Limb (tissue), 2 donors: ENCODE data around the gene C1R.
"Not testable (repeated sequence)": the region's sequence is repeated elsewhere in the genome, so short reads cannot be mapped to it uniquely, and the experiment has no call there.

Experiments used
- DNase-seq, 2 donors: peaks; one replicate each; pipeline ENCODE4 v3.0.0-alpha.2; 2016; ENCODE audit errors: extremely low spot score in 2 of 2

The C1R gene

DNA sequence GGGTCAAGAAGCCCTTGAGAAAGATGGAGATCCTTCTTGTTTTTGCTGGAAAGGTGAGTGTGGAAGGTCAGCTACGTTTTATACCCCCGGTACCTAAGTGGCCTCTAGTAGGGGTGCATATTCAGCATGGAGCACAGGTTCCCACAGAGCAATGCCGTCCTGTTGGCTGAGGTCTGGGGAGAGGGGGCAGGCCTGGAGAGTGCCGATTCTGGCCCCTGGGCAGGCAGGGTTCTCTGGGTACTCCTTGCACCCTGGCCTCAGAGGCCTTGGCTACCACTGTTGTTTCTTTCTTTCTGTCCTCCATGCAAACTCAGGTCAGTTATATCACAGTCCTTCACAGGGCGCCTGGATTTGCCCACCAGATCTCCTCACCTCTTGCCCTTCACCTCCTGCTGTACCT, 27.9 kb upstream of the C1R start:
- no peak for DNase-seq

- DNase-seq = no peak
These were observed 26.6 kb upstream of the C1R start for GRCh38 chr12:7118881-7119280.

GRCh38 chr12:7117670-7118069, 25.4 kb upstream of the C1R start:
- no peak for DNase-seq

DNA sequence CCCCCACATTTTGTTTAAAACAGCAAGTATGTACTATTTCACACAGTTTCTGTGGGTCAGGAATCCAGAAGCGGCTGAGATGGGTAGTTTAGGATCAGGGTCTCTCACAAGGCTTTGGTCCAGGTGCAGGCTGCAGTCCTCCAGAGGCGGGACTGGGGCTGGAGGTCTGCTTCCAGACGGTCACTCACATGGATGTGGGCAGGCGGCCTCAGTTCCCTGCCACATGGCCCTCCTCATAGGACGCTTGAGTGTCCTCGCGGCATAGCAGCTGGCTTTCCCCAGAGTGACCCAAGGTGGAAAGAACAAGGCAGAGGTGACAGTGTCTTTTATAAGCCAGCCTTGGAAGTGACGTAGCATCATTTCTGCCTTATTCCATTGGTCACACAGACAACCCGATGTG, 24.7 kb upstream of the C1R start:
- DNase-seq = no peak

- DNase-seq = no peak
These were observed 24.0 kb upstream of the C1R start for GRCh38 chr12:7116196-7116595.

GRCh38 chr12:7114851-7115250, 22.6 kb upstream of the C1R start:
- no peak for DNase-seq

GRCh38 chr12:7114008-7114407, 21.8 kb upstream of the C1R start:
- DNase-seq = no peak

DNA sequence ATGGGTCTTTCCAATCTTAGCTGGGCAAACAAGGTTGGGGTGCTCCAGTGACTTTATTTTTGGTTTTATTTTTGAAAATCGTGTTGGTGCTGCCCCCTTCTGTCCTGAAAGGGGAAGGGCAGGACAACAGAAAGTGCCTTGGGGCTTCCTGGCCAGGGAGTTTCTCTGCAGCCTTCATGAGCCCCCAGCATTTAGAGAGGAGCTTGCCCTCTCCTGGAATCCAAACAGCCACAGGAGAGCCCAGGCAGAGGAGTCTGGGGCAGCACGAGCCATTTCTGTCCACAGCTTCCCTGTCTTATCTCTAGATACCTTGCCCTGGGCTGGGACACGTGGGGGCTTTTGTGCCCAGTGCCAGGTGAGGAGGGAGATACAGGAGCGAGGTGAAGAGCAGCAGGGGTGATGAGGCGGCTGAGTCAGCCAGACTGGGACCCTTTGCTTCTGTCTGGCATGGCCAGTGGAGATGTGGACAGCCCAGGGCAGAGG, 21.2 kb upstream of the C1R start:
- peak in 1 of 2 donors; percentile 34 for DNase-seq

- peak in 1 of 2 donors; percentile 15 for DNase-seq
These were observed 19.8 kb upstream of the C1R start for GRCh38 chr12:7112041-7112440.

- DNase-seq = no peak
These were observed 18.4 kb upstream of the C1R start for GRCh38 chr12:7110661-7111060.

- no peak for DNase-seq
These were observed 17.3 kb upstream of the C1R start for GRCh38 chr12:7109572-7109920.

DNA sequence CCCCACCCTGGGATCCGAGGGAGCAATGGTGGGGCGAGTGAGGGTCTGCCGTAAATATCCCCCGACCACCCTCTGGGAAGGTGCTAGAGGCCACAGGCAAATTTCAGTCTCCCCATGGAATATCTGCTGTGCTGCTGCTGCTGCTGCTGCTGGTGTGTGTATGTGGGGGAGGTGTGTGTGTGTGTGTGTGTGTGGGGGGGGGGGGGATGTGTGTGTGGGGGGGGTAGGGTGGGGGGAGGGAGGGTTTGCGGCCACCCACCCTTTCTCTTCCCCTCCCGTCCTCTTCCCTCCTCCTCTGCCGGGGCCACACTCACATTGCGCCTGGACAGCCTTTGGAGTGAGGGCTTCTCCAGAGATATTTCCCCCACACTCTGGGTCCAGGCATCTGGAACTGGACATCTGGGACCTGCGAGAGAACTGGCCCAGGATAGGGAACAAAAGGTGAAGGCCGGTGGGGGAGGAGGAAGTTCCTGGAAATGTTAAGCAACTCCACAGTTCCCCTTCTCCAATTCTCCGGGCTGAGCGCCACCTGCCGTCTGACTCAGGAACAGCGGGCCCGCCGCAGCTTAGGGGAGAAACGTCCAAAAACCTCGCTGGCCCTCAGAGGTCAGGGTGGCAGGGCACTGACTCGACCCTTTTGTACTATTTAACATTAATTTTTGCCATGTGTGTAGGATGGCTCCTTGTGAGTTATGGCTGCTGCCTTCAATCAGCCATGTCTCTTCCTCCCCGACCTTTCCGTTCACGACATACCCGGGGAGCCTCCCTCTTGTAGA, 16.7 kb upstream of the C1R start, which contains the start of gene C1RL:
TSS of gene C1RL (minus strand) at position 419 of the 776 bp plus-strand sequence. CDS start at position 385, 34 bp downstream.
- peak; percentile 80 to 92 for DNase-seq

- DNase-seq = peak; percentile 65 to 80
These were observed 16.0 kb upstream of the C1R start for GRCh38 chr12:7108003-7108795.

DNA sequence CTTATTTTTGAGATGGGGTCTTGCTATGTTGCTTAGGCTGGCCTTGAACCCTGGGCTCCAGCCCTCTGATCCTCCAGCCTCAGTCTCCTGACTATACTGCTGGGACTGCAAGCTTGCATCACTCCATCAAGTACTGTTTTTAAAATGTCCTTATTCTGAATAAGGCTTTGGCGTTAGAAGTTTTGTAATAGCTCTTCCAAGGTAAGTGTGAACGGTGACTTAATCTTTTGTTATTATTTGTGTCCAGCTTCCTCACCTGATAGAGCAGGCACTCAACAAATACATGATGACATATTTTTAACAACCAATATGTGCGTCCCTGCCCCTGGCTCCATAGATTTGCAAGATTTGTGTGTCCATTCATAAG, 15.4 kb upstream of the C1R start:
- no peak for DNase-seq

DNA sequence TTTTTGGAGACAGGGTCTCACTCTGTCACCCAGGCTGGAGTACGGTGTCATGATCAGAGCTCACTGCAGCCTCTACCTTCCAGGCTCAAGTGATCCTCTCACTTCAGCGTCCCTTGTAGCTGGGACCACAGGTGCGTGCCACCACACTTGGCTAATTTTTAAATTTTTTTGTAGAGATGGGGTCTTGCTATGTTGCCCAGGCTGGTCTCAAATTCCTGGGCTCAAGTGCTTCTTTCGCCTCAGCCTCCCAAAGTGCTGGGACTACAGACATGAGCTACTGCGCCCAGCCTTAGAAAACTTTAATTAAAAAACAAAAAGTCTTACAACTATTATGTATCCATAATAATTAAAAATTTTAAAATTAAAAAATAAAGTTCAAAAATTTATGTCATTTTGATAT, 14.9 kb upstream of the C1R start:
- not testable (repeated sequence) for DNase-seq

DNA sequence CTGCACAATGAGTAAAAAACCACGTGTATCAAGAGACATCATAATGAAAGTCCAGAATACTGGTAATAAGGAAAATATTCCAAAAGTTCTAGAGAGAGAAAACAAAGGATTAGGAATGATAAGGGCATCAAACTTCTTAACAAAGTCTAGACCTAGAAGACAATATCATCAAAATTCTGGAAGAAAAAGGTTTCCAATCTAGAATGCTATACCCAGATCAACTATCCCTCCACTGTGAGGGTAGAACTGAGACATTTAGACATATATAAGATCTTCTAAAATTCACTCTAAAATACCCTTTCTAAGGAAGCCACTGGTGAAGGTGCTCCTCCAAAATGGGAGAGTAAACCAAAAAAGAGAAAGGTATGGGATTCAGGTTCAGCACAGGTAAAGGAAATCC, 13.8 kb upstream of the C1R start:
- DNase-seq = no peak

DNA sequence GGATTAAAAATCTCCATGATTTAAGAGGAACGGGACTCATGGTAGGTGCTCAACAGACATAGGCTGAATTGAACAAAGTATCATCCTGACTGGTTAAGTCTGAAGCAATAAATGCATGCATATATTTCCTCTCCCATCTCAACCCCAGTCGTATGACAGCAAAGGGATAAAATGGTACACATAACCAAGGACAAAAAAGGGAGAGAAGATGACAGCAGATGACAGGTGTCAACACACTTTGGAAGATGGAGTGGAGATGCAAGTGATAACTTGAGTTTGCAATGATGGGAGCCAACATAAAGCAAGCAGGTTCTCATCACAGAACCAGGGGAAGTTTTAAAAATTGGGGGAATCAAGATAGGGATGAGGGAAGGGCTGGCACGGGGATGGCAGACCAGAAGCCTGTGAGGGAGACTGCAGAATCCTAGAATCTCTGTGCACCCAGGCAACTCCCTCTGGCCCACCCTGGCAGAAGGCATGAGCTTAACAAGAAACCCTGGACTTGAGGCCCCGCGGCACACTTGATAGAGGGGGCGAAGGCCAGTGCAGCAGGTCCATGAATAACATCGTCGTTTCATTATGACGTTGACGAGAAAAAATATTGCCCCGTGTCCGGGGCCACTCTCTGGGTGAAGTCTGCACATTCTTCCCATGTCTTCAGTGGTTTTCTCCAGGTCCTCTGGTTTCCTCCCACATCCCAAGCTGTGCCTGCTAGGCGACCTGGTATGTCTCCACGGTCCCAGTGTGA, 11.8 kb upstream of the C1R start:
- no peak for DNase-seq

DNA sequence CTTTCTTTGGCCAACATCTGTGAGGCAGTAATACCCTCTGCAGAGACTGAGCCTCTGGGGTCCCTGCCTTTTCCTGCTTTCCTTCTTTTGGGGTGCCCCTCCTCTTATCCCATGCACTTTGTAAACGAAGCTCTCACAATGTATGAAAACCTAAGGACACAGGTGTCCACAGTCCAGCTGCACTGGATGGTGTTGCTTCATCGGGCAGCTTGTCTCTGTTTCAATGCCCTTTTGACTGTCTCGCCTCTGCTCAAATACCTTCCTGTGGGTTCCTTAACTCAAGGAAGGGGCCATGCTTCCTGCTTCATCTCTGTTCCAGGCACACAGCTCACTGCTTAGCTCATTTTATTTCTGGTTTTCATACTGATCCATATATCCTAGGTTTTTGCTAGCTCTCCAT, 10.3 kb upstream of the C1R start:
- DNase-seq = no peak

DNA sequence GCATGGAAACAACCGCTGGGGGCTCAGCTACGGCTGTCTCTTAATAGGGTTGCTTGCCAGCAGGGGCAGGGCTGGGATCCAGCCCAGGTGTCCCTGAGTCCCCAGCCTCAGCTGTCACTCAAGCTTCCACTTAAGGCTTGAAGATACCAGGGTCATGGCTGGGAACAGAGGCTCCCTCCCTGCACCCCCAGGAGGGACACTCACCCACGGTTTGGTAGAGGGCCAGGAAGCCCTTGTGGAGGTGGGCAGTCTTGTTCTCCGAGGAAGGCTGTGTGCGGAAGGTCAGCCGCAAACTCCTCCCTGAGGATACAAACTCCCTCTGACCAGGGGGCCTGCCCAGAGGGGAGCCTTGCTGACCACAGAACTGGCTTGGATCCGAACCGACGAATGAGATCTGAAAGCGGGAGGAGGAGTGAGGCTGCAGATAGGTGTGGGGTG, 9.5 kb upstream of the C1R start:
- no peak for DNase-seq

GRCh38 chr12:7101047-7101693, 8.9 kb upstream of the C1R start:
- no peak for DNase-seq

GRCh38 chr12:7100239-7100638, 8.0 kb upstream of the C1R start:
- DNase-seq = no peak
